COLO829 (cell line): ENCODE measurements around the gene PDLIM5.
A peak's percentile ranks its signal among the peaks of the same experiment; 100 is the strongest.
"Not testable (repeated sequence)": the region's sequence is repeated elsewhere in the genome, so short reads cannot be mapped to it uniquely, and the experiment has no call there.

Experiments
- DNase-seq: peaks from one replicate; pipeline ENCODE4 v3.0.0; 2012; ENCODE audit warnings: low spot score

PDLIM5 gene

GRCh38 chr4:94463771-94464170, 12.0 kb downstream of the PDLIM5 start:
- no peak for DNase-seq

GRCh38 chr4:94466371-94466770, 14.6 kb downstream of the PDLIM5 start:
- no peak for DNase-seq

- no peak for DNase-seq
Measured at GRCh38 chr4:94466923-94467322, 15.2 kb downstream of the PDLIM5 start.

GRCh38 chr4:94468093-94468769, 16.5 kb downstream of the PDLIM5 start:
- DNase-seq = no peak

- no peak for DNase-seq
Measured at GRCh38 chr4:94469221-94469784, 17.6 kb downstream of the PDLIM5 start.

GRCh38 chr4:94470132-94470531, 18.4 kb downstream of the PDLIM5 start:
- no peak for DNase-seq

- not testable (repeated sequence) for DNase-seq
Measured at GRCh38 chr4:94470782-94471181, 19.0 kb downstream of the PDLIM5 start.

GRCh38 chr4:94472056-94472826, 20.5 kb downstream of the PDLIM5 start:
- DNase-seq = no peak

GRCh38 chr4:94475050-94475449, 23.3 kb downstream of the PDLIM5 start:
- no peak for DNase-seq

GRCh38 chr4:94475794-94476193, 24.1 kb downstream of the PDLIM5 start:
- no peak for DNase-seq

GRCh38 chr4:94477227-94477626, 25.5 kb downstream of the PDLIM5 start:
- no peak for DNase-seq

- not testable (repeated sequence) for DNase-seq
Measured at GRCh38 chr4:94478805-94479204, 27.1 kb downstream of the PDLIM5 start.

- DNase-seq = no peak
Measured at GRCh38 chr4:94479358-94480141, 27.8 kb downstream of the PDLIM5 start.

GRCh38 chr4:94480362-94480951, 28.7 kb downstream of the PDLIM5 start:
- no peak for DNase-seq

- no peak for DNase-seq
Measured at GRCh38 chr4:94483895-94484294, 32.2 kb downstream of the PDLIM5 start.

GRCh38 chr4:94484818-94485217, 33.1 kb downstream of the PDLIM5 start:
- DNase-seq = no peak

- no peak for DNase-seq
Measured at GRCh38 chr4:94486372-94486801, 34.6 kb downstream of the PDLIM5 start.

- no peak for DNase-seq
Measured at GRCh38 chr4:94488670-94489069, 36.9 kb downstream of the PDLIM5 start.

GRCh38 chr4:94489098-94489497, 37.4 kb downstream of the PDLIM5 start:
- DNase-seq = no peak

GRCh38 chr4:94490437-94490836, 38.7 kb downstream of the PDLIM5 start:
- no peak for DNase-seq

GRCh38 chr4:94491322-94491721, 39.6 kb downstream of the PDLIM5 start:
- DNase-seq = peak; percentile 25

GRCh38 chr4:94495408-94495807, 43.7 kb downstream of the PDLIM5 start:
- no peak for DNase-seq
